HEK293 (cell line): ENCODE results near the gene EYS.

Experiments
- CTCF ChIA-PET: fragments of 350-600 bp; formaldehyde crosslinking; extraction: SDS; loops from one replicate; lab custom pipeline; 2021; ENCODE audit warnings: antibody characterized with exemption; lab: Yijun Ruan, JAX
- POLR2A ChIA-PET: fragments of 300-600 bp; formaldehyde crosslinking; extraction: SDS; loops from one replicate; lab custom pipeline; 2020; ENCODE audit warnings: antibody characterized with exemption, inconsistent platforms; lab: Yijun Ruan, JAX
- H3K27ac ChIP-seq: fragments of 200-500 bp; sonication (Bioruptor generic); 2 replicates; pipeline ENCODE4 v1.5.1; 2014; ENCODE audit warnings: low read depth, low read length, control low read depth, inconsistent platforms; ENCODE audit errors: extremely low read depth
- H3K36me3 ChIP-seq, 2 experiments: fragments of 200-500 bp in 1 of 2; sonication (Bioruptor generic) in 1 of 2; 1 replicate in 1 of 2; 2 replicates in 1 of 2; pipeline ENCODE4 v1.5.1; 2014 to 2017; ENCODE audit warnings: inconsistent platforms in 2 of 2, low read length in 2 of 2; ENCODE audit not compliant: control insufficient read depth in 2 of 2, insufficient read depth in 1 of 2
- H3K4me1 ChIP-seq: fragments of 200-500 bp; sonication (Bioruptor generic); 2 replicates; pipeline ENCODE4 v1.5.1; 2014; ENCODE audit warnings: mild to moderate bottlenecking, low read length, inconsistent platforms; ENCODE audit not compliant: control insufficient read depth, insufficient read depth
- H3K4me3 ChIP-seq: 2 replicates; pipeline ENCODE4 v1.5.1; 2011; ENCODE audit warnings: low read depth, mild to moderate bottlenecking, control low read depth, low read length, moderate library complexity
- H3K9me3 ChIP-seq: fragments of 200-500 bp; sonication (Bioruptor generic); 2 replicates; pipeline ENCODE4 v1.5.1; 2014; ENCODE audit warnings: low read depth, low read length, inconsistent platforms; ENCODE audit not compliant: control insufficient read depth, insufficient read depth
- PRDM1 ChIP-seq: fragments of 450-650 bp; formaldehyde crosslinking; IDR thresholded peaks from 2 replicates; pipeline ENCODE4; 2016; ENCODE audit warnings: missing biosample characterization, missing genetic modification characterization
- SP7 ChIP-seq: fragments of 450-650 bp; formaldehyde crosslinking; IDR thresholded peaks from 2 replicates; pipeline ENCODE4 v1.5.1; 2016; ENCODE audit warnings: missing biosample characterization, missing genetic modification characterization
- ZBTB7A ChIP-seq: fragments of 450-650 bp; formaldehyde crosslinking; IDR thresholded peaks from 2 replicates; pipeline ENCODE4 v1.5.1; 2016; ENCODE audit warnings: low read depth, missing biosample characterization, missing genetic modification characterization
- ZFP69B ChIP-seq: fragments of 450-650 bp; formaldehyde crosslinking; IDR thresholded peaks from 2 replicates; pipeline ENCODE4 v1.5.1; 2016; ENCODE audit warnings: missing biosample characterization, missing genetic modification characterization
- ZNF133 ChIP-seq: fragments of 450-650 bp; formaldehyde crosslinking; IDR thresholded peaks from 2 replicates; pipeline ENCODE4 v1.5.1; 2016; ENCODE audit warnings: missing biosample characterization, missing genetic modification characterization
- ZNF335 ChIP-seq: fragments of 450-650 bp; formaldehyde crosslinking; conservative IDR thresholded peaks from 2 replicates; pipeline ENCODE4 v1.5.1; 2016; ENCODE audit warnings: missing biosample characterization, missing genetic modification characterization
- ZNF350 ChIP-seq: fragments of 450-650 bp; formaldehyde crosslinking; IDR thresholded peaks from 2 replicates; pipeline ENCODE4 v1.5.0; 2017; ENCODE audit warnings: missing biosample characterization, mild to moderate bottlenecking, missing genetic modification characterization
- ZNF426 ChIP-seq: fragments of 450-650 bp; formaldehyde crosslinking; IDR thresholded peaks from 2 replicates; pipeline ENCODE4 v1.5.1; 2017; ENCODE audit warnings: missing biosample characterization, missing genetic modification characterization, mild to moderate bottlenecking, inconsistent platforms, moderate library complexity
- ZNF558 ChIP-seq: fragments of 450-650 bp; formaldehyde crosslinking; IDR thresholded peaks from 2 replicates; pipeline ENCODE4 v1.5.1; 2016; ENCODE audit warnings: missing biosample characterization, missing genetic modification characterization
- ZNF623 ChIP-seq: fragments of 450-650 bp; formaldehyde crosslinking; IDR thresholded peaks from 2 replicates; pipeline ENCODE4 v1.5.1; 2016; ENCODE audit warnings: missing biosample characterization, missing genetic modification characterization
- ZNF645 ChIP-seq: fragments of 450-650 bp; formaldehyde crosslinking; IDR thresholded peaks from 2 replicates; pipeline ENCODE4; 2016; ENCODE audit warnings: missing biosample characterization, missing genetic modification characterization
- ZNF660 ChIP-seq: fragments of 450-650 bp; IDR thresholded peaks from 2 replicates; pipeline ENCODE4 v1.5.1; 2018; ENCODE audit warnings: missing biosample characterization, mild to moderate bottlenecking, missing genetic modification characterization
- ZNF792 ChIP-seq: fragments of 450-650 bp; formaldehyde crosslinking; IDR thresholded peaks from 2 replicates; pipeline ENCODE4 v1.5.1; 2016; ENCODE audit warnings: missing biosample characterization, missing genetic modification characterization
- ZSCAN23 ChIP-seq: fragments of 450-650 bp; formaldehyde crosslinking; IDR thresholded peaks from 2 replicates; pipeline ENCODE4 v1.5.1; 2016; ENCODE audit warnings: missing biosample characterization, missing genetic modification characterization
- TF ChIP-seq, protein P1 (sequence below): fragments of 450-650 bp; formaldehyde crosslinking; IDR thresholded peaks from 2 replicates; pipeline ENCODE4 v1.5.1; 2016; ENCODE audit warnings: missing biosample characterization, missing genetic modification characterization
- TF ChIP-seq, protein P2 (sequence below): fragments of 450-650 bp; formaldehyde crosslinking; IDR thresholded peaks from 2 replicates; pipeline ENCODE4 v1.5.1; 2016; ENCODE audit warnings: missing biosample characterization, missing genetic modification characterization, borderline replicate concordance
- TF ChIP-seq, protein P3 (sequence below): fragments of 450-650 bp; formaldehyde crosslinking; IDR thresholded peaks from 2 replicates; pipeline ENCODE4 v1.5.1; 2016; ENCODE audit warnings: missing biosample characterization, missing genetic modification characterization
- TF ChIP-seq, protein P4 (sequence below): fragments of 450-650 bp; formaldehyde crosslinking; IDR thresholded peaks from 2 replicates; pipeline ENCODE4 v1.5.1; 2016; ENCODE audit warnings: missing biosample characterization, missing genetic modification characterization

Gene EYS

DNA sequence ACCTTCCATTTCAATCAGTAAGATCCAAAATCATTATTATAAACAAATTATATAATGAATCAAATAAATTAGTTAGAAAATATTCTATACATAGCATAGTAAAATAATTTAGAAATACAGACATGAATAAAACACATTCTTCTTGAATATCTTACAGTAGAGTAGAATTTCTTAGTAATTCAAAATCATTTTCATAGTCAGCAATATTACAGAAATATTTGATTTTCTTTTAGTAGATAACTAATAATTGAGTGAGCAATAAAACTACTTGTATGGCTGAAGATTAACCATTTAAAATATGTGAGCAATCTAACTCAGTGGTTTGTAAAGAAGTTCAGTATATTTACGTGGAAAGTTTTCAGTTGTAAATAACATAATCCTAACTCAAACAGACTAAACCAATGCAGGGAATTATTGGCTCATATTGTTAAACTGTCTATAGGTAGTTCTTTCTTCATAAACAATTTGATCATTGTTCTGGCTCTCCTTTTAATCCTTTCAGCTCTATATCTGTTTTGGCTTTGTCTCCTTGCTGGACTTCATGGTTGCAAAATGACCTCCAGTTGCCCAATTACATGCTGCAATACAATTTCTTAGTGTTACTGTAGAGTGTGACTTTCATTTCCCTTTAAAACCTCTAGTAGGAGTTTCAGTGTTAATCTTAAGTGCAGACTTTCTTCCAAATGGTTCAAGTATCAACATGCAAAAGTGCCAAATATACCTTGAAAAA lies 307.5 kb downstream of the EYS start:
- H3K9me3 ChIP-seq: no peaks in the 10 kb centered on the region
- H3K4me3 ChIP-seq: no peak overlapping the region
- no peaks in the 10 kb centered on the region for H3K36me3 ChIP-seq
- no peak overlapping the region for H3K27ac ChIP-seq
- H3K4me1 ChIP-seq: no peaks in the 10 kb centered on the region
- POLR2A ChIA-PET: no interaction called here
- TF ChIP-seq ZNF426 (tag by site-specific recombination) (no peak), ZNF350 (tag by site-specific recombination) (no peak), ZFP69B (tag by site-specific recombination) (no peak), ZNF558 (tag by site-specific recombination) (no peak), ZNF133 (no peak), ZBTB7A (tag by site-specific recombination) (no peak), PRDM1 (tag by site-specific recombination) (no peak), SP7 (tag by site-specific recombination) (no peak), ZNF660 (no peak)
- TF ChIP-seq, protein P1, sequence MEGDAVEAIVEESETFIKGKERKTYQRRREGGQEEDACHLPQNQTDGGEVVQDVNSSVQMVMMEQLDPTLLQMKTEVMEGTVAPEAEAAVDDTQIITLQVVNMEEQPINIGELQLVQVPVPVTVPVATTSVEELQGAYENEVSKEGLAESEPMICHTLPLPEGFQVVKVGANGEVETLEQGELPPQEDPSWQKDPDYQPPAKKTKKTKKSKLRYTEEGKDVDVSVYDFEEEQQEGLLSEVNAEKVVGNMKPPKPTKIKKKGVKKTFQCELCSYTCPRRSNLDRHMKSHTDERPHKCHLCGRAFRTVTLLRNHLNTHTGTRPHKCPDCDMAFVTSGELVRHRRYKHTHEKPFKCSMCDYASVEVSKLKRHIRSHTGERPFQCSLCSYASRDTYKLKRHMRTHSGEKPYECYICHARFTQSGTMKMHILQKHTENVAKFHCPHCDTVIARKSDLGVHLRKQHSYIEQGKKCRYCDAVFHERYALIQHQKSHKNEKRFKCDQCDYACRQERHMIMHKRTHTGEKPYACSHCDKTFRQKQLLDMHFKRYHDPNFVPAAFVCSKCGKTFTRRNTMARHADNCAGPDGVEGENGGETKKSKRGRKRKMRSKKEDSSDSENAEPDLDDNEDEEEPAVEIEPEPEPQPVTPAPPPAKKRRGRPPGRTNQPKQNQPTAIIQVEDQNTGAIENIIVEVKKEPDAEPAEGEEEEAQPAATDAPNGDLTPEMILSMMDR: no peak
- TF ChIP-seq, protein P2, sequence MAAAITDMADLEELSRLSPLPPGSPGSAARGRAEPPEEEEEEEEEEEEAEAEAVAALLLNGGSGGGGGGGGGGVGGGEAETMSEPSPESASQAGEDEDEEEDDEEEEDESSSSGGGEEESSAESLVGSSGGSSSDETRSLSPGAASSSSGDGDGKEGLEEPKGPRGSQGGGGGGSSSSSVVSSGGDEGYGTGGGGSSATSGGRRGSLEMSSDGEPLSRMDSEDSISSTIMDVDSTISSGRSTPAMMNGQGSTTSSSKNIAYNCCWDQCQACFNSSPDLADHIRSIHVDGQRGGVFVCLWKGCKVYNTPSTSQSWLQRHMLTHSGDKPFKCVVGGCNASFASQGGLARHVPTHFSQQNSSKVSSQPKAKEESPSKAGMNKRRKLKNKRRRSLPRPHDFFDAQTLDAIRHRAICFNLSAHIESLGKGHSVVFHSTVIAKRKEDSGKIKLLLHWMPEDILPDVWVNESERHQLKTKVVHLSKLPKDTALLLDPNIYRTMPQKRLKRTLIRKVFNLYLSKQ (tag by site-specific recombination): no peak
- TF ChIP-seq, all 188 proteins: peak for 0
- CTCF ChIA-PET: no interaction called here

GRCh38 chr6:65398851-65399250 lies 308.2 kb downstream of the EYS start:
- Histone ChIP-seq H3K4me1 (no peaks in the 10 kb centered on the region), H3K4me3 (no peak overlapping the region), H3K36me3 (no peaks in the 10 kb centered on the region), H3K27ac (no peak overlapping the region)
- ChIA-PET POLR2A (no interaction called here), CTCF (no interaction called here)
- TF ChIP-seq ZNF335 (tag by site-specific recombination) (no peak), ZNF792 (no peak), ZSCAN23 (tag by site-specific recombination) (no peak), ZNF623 (tag by site-specific recombination) (no peak), ZNF645 (no peak), PRDM1 (tag by site-specific recombination) (no peak)
- TF ChIP-seq, protein P3, sequence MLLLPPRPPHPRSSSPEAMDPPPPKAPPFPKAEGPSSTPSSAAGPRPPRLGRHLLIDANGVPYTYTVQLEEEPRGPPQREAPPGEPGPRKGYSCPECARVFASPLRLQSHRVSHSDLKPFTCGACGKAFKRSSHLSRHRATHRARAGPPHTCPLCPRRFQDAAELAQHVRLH (tag by site-specific recombination): no peak
- TF ChIP-seq, protein P4, sequence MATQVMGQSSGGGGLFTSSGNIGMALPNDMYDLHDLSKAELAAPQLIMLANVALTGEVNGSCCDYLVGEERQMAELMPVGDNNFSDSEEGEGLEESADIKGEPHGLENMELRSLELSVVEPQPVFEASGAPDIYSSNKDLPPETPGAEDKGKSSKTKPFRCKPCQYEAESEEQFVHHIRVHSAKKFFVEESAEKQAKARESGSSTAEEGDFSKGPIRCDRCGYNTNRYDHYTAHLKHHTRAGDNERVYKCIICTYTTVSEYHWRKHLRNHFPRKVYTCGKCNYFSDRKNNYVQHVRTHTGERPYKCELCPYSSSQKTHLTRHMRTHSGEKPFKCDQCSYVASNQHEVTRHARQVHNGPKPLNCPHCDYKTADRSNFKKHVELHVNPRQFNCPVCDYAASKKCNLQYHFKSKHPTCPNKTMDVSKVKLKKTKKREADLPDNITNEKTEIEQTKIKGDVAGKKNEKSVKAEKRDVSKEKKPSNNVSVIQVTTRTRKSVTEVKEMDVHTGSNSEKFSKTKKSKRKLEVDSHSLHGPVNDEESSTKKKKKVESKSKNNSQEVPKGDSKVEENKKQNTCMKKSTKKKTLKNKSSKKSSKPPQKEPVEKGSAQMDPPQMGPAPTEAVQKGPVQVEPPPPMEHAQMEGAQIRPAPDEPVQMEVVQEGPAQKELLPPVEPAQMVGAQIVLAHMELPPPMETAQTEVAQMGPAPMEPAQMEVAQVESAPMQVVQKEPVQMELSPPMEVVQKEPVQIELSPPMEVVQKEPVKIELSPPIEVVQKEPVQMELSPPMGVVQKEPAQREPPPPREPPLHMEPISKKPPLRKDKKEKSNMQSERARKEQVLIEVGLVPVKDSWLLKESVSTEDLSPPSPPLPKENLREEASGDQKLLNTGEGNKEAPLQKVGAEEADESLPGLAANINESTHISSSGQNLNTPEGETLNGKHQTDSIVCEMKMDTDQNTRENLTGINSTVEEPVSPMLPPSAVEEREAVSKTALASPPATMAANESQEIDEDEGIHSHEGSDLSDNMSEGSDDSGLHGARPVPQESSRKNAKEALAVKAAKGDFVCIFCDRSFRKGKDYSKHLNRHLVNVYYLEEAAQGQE (tag by site-specific recombination): no peak
- TF ChIP-seq, all 188 proteins: peak for 0
- no peaks in the 10 kb centered on the region for H3K9me3 ChIP-seq
